Measurements from ENCODE around the gene RBSN. TPM values are rescaled to one million over a fixed set of nuclear protein-coding genes. Genes with fewer than 3 reads are reported as not detected.

RBSN gene
- total RNA-seq, 1 experiment from 2014 or later = 21.4 TPM

DNA sequence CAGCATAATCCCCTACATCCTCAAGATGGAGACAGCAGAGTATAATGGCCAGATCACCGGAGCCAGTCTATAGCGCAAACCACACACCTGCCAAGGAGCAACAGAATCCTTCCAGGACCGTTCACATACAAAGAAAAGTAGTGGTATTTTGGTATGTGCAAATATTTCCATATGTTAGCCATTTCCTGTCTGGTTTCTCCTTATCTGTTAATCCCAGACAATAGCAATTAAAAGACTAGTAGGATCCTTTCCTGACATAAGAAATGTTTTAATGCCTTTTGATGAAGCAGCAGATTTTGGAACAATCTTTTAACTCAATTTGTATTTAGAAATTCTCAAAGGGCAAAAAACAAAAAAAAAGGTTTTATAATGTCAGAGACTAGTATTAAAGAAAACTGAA, 56.0 kb downstream of the RBSN start:
- H3K4me1 ChIP-seq (replicated peaks) = no peaks in the 10 kb centered on the region
- no peak overlapping the region for H3K4me3 ChIP-seq
- H3K36me3 ChIP-seq = peaks cover 90% of the 10 kb centered on the region
- no peak overlapping the region for H3K27ac ChIP-seq
- no peak for DNase-seq (ENCODE audit: low read depth in 1 of 2, low spot score in 2 of 2)
- no peaks in the 10 kb centered on the region for H3K27me3 ChIP-seq (replicated peaks)
- H3K9me3 ChIP-seq (replicated peaks) = no peaks in the 10 kb centered on the region

DNA sequence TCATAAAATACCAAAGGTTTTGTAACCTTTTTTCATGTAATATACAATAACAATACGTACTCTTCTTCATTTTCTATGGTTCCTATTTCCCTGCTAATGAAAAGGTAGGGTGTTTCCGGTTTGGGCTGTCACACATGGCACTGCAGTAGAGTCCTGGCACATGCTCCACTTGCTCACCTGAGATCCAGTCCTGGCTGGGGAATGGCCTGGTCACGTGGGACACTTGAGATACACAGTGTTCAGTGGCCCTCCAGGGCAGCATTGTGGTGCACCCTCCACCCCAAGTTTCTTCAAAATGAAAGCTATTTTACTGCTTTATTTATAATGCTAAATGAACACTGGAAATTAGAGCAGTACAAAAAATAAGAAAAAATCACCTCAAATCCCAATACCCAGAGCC, 57.0 kb downstream of the RBSN start:
- no peak for DNase-seq (ENCODE audit: low read depth in 1 of 2, low spot score in 2 of 2)
- Histone ChIP-seq H3K9me3 (replicated peaks) (no peaks in the 10 kb centered on the region), H3K4me1 (replicated peaks) (no peaks in the 10 kb centered on the region), H3K27me3 (replicated peaks) (no peaks in the 10 kb centered on the region), H3K4me3 (no peak overlapping the region), H3K27ac (no peak overlapping the region), H3K36me3 (peaks cover 89% of the 10 kb centered on the region)

DNA sequence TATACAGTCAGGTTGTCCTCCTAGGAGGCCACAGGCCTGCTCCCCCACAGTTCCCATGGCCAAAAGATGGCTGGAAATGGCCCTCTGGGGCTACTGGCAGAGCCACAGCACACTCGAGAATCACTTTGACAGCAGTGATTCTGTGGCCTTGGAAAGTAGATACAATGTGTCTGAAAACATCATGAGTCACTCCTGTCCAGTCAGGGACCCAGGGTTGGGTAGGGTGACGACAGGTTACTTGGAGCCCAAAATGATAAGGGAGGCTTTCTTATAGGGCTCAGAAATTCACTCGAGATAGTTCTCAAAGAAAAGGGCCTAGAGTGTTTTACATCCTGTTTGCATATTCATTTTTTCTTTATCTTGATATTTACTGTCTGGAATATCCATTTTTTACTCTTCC, 58.1 kb downstream of the RBSN start:
- Histone ChIP-seq H3K27ac (no peak overlapping the region), H3K4me1 (replicated peaks) (no peaks in the 10 kb centered on the region), H3K36me3 (peaks cover 85% of the 10 kb centered on the region), H3K9me3 (replicated peaks) (no peaks in the 10 kb centered on the region), H3K4me3 (no peak overlapping the region), H3K27me3 (replicated peaks) (no peaks in the 10 kb centered on the region)
- DNase-seq (ENCODE audit: low read depth in 1 of 2, low spot score in 2 of 2) = no peak

DNA sequence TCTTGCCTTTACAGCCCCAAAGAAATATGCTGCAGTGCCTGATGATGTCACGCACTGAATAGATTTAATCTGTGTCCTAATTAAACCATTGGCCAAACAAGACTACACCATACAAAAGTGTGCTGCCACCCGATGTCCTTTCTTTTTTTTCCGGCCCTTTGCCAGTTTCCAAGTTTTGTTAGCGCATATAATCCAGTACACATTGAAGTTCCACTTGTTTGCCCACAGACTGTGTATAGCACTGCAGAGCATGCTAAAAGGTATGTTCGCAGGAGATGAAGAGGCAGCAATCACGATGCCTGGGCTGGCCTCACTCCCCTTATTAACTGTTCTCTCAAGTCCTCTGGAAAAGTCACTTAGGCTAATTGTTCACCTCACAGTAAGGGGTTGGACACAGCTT, 60.6 kb downstream of the RBSN start:
- Histone ChIP-seq H3K4me3 (no peak overlapping the region), H3K27ac (no peak overlapping the region), H3K27me3 (replicated peaks) (no peaks in the 10 kb centered on the region), H3K36me3 (peaks cover 82% of the 10 kb centered on the region), H3K9me3 (replicated peaks) (no peaks in the 10 kb centered on the region), H3K4me1 (replicated peaks) (no peaks in the 10 kb centered on the region)
- no peak for DNase-seq (ENCODE audit: low read depth in 1 of 2, low spot score in 2 of 2)

DNA sequence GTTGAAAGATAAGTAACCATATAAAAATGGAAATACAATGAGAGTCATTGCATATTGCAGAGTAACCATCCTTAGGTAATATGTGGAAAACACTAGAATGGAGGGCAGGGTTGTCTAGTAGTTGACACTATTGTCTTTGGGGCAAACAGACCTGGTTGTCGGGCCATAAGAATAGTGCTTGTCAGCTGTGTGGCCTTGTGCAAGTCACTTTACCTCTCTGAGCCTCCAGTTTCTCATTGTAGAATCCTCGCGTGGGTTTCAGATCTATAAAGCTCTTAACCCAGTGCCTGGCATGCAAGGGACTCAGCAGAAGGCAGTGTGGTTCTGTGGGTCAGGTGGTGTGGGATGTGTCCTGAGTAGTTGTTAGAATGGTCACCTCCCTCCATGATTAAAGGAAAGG, 65.8 kb downstream of the RBSN start:
- Histone ChIP-seq H3K36me3 (peaks cover 86% of the 10 kb centered on the region), H3K27me3 (replicated peaks) (no peaks in the 10 kb centered on the region), H3K4me1 (replicated peaks) (no peaks in the 10 kb centered on the region), H3K9me3 (replicated peaks) (no peaks in the 10 kb centered on the region), H3K27ac (no peak overlapping the region), H3K4me3 (no peak overlapping the region)
- no peak for DNase-seq (ENCODE audit: low read depth in 1 of 2, low spot score in 2 of 2)

DNA sequence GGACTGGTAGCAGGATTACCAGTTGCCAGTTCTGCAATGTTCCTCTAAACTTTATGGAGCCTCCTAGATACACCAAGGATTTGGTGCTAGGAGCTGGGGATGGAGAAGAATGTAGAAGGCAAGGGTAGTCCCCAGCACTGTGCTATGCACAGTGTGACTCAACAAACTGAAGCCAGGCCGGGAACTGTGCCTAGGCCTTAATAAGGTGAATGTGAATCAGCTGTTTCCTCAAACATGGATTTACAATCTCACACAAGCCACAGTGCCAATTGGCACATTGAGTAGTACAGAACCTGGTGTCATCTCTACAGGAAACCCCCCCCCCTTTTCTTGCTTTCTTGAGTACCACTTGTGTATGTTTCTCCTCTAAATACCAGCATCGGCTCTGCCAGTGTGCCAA, 66.3 kb downstream of the RBSN start:
- no peak for DNase-seq (ENCODE audit: low read depth in 1 of 2, low spot score in 2 of 2)
- no peaks in the 10 kb centered on the region for H3K9me3 ChIP-seq (replicated peaks)
- H3K36me3 ChIP-seq = peaks cover 81% of the 10 kb centered on the region

DNA sequence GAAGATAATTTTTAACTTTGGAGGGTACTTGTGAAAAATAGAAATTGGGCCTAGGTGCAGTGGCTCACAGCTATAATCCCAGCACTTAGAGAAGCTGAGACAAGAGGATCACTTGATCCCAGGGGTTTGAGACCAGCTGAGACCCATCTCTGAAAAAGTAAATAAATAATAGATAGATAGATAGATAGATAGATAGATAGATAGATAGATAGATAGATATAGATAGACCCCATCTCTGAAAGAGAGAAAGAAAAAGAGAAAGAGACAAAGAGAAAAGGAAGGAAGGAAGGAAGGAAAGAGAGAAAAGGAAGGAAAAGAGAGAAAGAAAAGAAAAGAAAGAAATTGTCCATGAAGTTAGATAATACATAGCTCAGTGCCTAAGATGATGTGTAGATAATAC, 69.3 kb downstream of the RBSN start:
- Histone ChIP-seq H3K27ac (no peak overlapping the region), H3K4me1 (replicated peaks) (peaks cover 3% of the 10 kb centered on the region; the same call in 1 of the 2 replicates), H3K9me3 (replicated peaks) (no peaks in the 10 kb centered on the region), H3K27me3 (replicated peaks) (no peaks in the 10 kb centered on the region), H3K4me3 (no peak overlapping the region), H3K36me3 (peaks cover 84% of the 10 kb centered on the region)
- no peak for DNase-seq (ENCODE audit: low read depth in 1 of 2, low spot score in 2 of 2)

More for the DNA sequence above, 66.3 kb downstream of the RBSN start:
- H3K4me3 ChIP-seq = no peak overlapping the region
- H3K27me3 ChIP-seq (replicated peaks) = no peaks in the 10 kb centered on the region
- no peak overlapping the region for H3K27ac ChIP-seq
- no peaks in the 10 kb centered on the region for H3K4me1 ChIP-seq (replicated peaks)

DNA sequence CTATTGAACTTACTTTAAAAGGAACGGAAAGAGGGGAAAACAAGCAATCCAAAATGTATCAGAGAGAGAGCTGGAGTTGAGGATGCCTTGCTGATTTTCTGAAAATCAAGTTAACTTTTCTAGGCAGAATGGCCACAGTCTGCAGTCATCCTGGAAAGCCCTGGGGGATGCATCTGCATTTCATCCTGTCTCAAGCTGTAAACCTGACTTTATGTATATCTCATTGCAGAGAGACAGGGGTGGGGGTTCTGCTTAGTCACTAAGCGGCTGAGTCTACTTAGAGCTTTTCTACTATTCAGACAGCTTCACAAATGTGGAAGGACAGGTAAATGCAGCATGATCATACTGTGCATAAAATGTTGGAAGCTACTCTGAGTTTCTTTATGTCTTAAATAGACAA, 75.2 kb downstream of the RBSN start:
- peaks cover 3% of the 10 kb centered on the region; the same call in 1 of the 2 replicates for H3K4me1 ChIP-seq (replicated peaks)
- H3K4me3 ChIP-seq = no peak overlapping the region
- no peak for DNase-seq (ENCODE audit: low read depth in 1 of 2, low spot score in 2 of 2)
- H3K27ac ChIP-seq = no peak overlapping the region
- no peaks in the 10 kb centered on the region for H3K9me3 ChIP-seq (replicated peaks)
- H3K36me3 ChIP-seq = peaks cover 85% of the 10 kb centered on the region
- H3K27me3 ChIP-seq (replicated peaks) = no peaks in the 10 kb centered on the region

DNA sequence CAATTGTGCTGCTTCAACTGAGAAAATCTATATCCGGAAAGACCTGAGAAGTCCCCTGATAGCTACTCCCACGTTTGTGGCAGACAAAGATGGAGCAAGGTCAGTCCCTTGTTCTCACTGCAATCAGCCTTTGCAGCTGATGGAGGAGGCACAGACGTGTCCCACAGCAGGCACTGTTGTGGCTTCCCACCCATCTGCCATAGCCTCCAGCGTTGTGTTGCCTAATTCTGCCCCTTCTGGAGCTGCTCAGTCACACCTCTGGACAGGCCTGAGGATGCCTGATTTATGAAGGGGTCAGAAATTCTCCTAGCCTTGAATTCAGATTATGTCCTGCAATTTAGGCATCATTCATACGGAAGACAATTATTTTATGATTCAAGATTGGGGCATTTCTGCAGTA, 75.7 kb downstream of the RBSN start:
- Histone ChIP-seq H3K27me3 (replicated peaks) (no peaks in the 10 kb centered on the region), H3K4me1 (replicated peaks) (peaks cover 3% of the 10 kb centered on the region; the same call in 1 of the 2 replicates), H3K27ac (no peak overlapping the region), H3K4me3 (no peak overlapping the region), H3K36me3 (peaks cover 84% of the 10 kb centered on the region), H3K9me3 (replicated peaks) (no peaks in the 10 kb centered on the region)
- no peak for DNase-seq (ENCODE audit: low read depth in 1 of 2, low spot score in 2 of 2)

Other genes starting within 250 kb of the RBSN start
- gene NR2C2, start 151.6 kb downstream of the RBSN start, total RNA-seq (2014; rRNA removed; shearing (Covaris generic)) = 17.8 and 30.2 TPM in 2 replicates
- gene MRPS25, start 33.8 kb downstream of the RBSN start, total RNA-seq (2014; rRNA removed; shearing (Covaris generic)) = 5.6 and 9.3 TPM in 2 replicates
- 20.0 and 23.6 TPM in 2 replicates for gene CAPN7, start 107.1 kb upstream of the RBSN start, total RNA-seq (2014; rRNA removed; shearing (Covaris generic))
- gene SH3BP5, start 233.4 kb upstream of the RBSN start, total RNA-seq (2014; rRNA removed; shearing (Covaris generic)) = 7.6 and 10.4 TPM in 2 replicates

Data from SJSA1 (cell line).